ENCODE results near the gene SMIM3.

GRCh38 chr5:150766251-150766650 is 12.3 kb upstream of the SMIM3 start:
- no peak for TF ChIP-seq NR3C1 (CRISPR knock-in tag; IDR thresholded peaks at IDR 0.05)
- TF ChIP-seq SMC3 (IDR thresholded peaks at IDR 0.05; ENCODE audit: low read length): no peak
- TF ChIP-seq SRF (IDR thresholded peaks at IDR 0.05; ENCODE audit: low read depth, low read length): no peak
- TF ChIP-seq POLR2A (IDR thresholded peaks at IDR 0.05; ENCODE audit: insufficient read depth in 1 of 2, low read depth in 2 of 2, low read length in 2 of 2): no peak
- TF ChIP-seq, protein P1, sequence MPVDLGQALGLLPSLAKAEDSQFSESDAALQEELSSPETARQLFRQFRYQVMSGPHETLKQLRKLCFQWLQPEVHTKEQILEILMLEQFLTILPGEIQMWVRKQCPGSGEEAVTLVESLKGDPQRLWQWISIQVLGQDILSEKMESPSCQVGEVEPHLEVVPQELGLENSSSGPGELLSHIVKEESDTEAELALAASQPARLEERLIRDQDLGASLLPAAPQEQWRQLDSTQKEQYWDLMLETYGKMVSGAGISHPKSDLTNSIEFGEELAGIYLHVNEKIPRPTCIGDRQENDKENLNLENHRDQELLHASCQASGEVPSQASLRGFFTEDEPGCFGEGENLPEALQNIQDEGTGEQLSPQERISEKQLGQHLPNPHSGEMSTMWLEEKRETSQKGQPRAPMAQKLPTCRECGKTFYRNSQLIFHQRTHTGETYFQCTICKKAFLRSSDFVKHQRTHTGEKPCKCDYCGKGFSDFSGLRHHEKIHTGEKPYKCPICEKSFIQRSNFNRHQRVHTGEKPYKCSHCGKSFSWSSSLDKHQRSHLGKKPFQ (CRISPR knock-in tag; IDR thresholded peaks at IDR 0.05; ENCODE audit: insufficient replicate concordance): no peak
- no peak for TF ChIP-seq TBX2 (CRISPR knock-in tag; IDR thresholded peaks at IDR 0.05; ENCODE audit: borderline replicate concordance)
- no peak for TF ChIP-seq CTCF (CRISPR knock-in tag; IDR thresholded peaks at IDR 0.05)

All from HepG2 (cell line).